H9 (cell line): ENCODE data around the gene CFAP45. TPM values are rescaled to one million over a fixed set of nuclear protein-coding genes. Genes with fewer than 3 reads are reported as not detected.

Experiments
- DNase-seq: peaks from one replicate; pipeline ENCODE4 v3.0.0-alpha.2; 2017
- H2AFZ ChIP-seq: one replicate; pipeline ENCODE4 v1.6.1; 2013; ENCODE audit warnings: mild to moderate bottlenecking, low read length, control low read depth, moderate library complexity
- H2AK5ac ChIP-seq: 2 replicates; pipeline ENCODE4 v1.6.1; 2013; ENCODE audit warnings: low read length, control low read depth, mixed read lengths; ENCODE audit not compliant: insufficient read length
- H2BK120ac ChIP-seq: one replicate; pipeline ENCODE4 v1.6.1; 2013; ENCODE audit warnings: low read depth, mild to moderate bottlenecking, low read length, control low read depth, inconsistent platforms; ENCODE audit not compliant: poor library complexity, severe bottlenecking
- H2BK12ac ChIP-seq: 2 replicates; pipeline ENCODE4 v1.6.1; 2013; ENCODE audit warnings: low read length, control low read depth, mixed read lengths, low read depth; ENCODE audit not compliant: insufficient read length
- H2BK15ac ChIP-seq: 2 replicates; pipeline ENCODE4 v1.6.1; 2013; ENCODE audit warnings: low read depth, low read length, control low read depth
- H2BK20ac ChIP-seq: one replicate; pipeline ENCODE4 v1.6.1; 2013; ENCODE audit warnings: low read depth, mild to moderate bottlenecking, low read length, control low read depth, inconsistent platforms; ENCODE audit not compliant: poor library complexity, severe bottlenecking
- H2BK5ac ChIP-seq: 2 replicates; pipeline ENCODE4 v1.6.1; 2013; ENCODE audit warnings: low read length, control low read depth, mixed read lengths; ENCODE audit not compliant: insufficient read length
- H3K14ac ChIP-seq: 2 replicates; pipeline ENCODE4 v1.6.1; 2013; ENCODE audit warnings: low read length, control low read depth; ENCODE audit not compliant: insufficient read depth
- H3K18ac ChIP-seq: 2 replicates; pipeline ENCODE4 v1.6.1; 2013; ENCODE audit warnings: low read depth, mild to moderate bottlenecking, mixed read lengths, low read length, control low read depth; ENCODE audit not compliant: insufficient read length
- H3K23ac ChIP-seq: 2 replicates; pipeline ENCODE4 v1.6.1; 2013; ENCODE audit warnings: low read length, control low read depth, mixed read lengths, low read depth; ENCODE audit not compliant: insufficient read length
- H3K23me2 ChIP-seq: 2 replicates; pipeline ENCODE4 v1.6.1; 2013; ENCODE audit warnings: low read depth, mild to moderate bottlenecking, mixed read lengths, low read length, control low read depth; ENCODE audit not compliant: insufficient read length, poor library complexity, severe bottlenecking
- H3K27ac ChIP-seq: 2 replicates; pipeline ENCODE4 v1.5.1; 2013; ENCODE audit warnings: low read length, control low read depth, mixed read lengths, low read depth; ENCODE audit not compliant: insufficient read length
- H3K27me3 ChIP-seq: 2 replicates; pipeline ENCODE4 v1.6.1; 2013; ENCODE audit warnings: low read length, control low read depth, inconsistent platforms; ENCODE audit not compliant: insufficient read depth
- H3K4ac ChIP-seq: 2 replicates; pipeline ENCODE4 v1.6.1; 2013; ENCODE audit warnings: low read depth, mild to moderate bottlenecking, control low read depth, inconsistent platforms, low read length, moderate library complexity
- H3K4me1 ChIP-seq: 2 replicates; pipeline ENCODE4 v1.6.1; 2013; ENCODE audit warnings: low read length, control low read depth, inconsistent platforms; ENCODE audit not compliant: insufficient read depth
- H3K4me2 ChIP-seq: 2 replicates; pipeline ENCODE4 v1.6.1; 2013; ENCODE audit warnings: low read length, control low read depth, mixed read lengths; ENCODE audit not compliant: insufficient read length, insufficient read depth
- H3K56ac ChIP-seq: 2 replicates; pipeline ENCODE4 v1.6.1; 2013; ENCODE audit warnings: low read depth, mild to moderate bottlenecking, mixed read lengths, low read length, control low read depth; ENCODE audit not compliant: insufficient read length
- H3K79me1 ChIP-seq: 2 replicates; pipeline ENCODE4 v1.6.1; 2013; ENCODE audit warnings: low read depth, mild to moderate bottlenecking, moderate library complexity, low read length, control low read depth, inconsistent platforms; ENCODE audit not compliant: insufficient read depth, poor library complexity, severe bottlenecking
- H3K79me2 ChIP-seq: 2 replicates; pipeline ENCODE4 v1.6.1; 2013; ENCODE audit warnings: low read length, control low read depth, inconsistent platforms; ENCODE audit not compliant: insufficient read depth
- H3K9ac ChIP-seq: 2 replicates; pipeline ENCODE4 v1.6.1; 2013; ENCODE audit warnings: low read length, control low read depth, mixed read lengths; ENCODE audit not compliant: insufficient read length; ENCODE audit errors: extremely low read depth
- H3K9me3 ChIP-seq: one replicate; pipeline ENCODE4 v1.6.1; 2013; ENCODE audit warnings: low read depth, low read length, inconsistent platforms; ENCODE audit not compliant: control insufficient read depth
- H3T11ph ChIP-seq: one replicate; pipeline ENCODE4 v1.6.1; 2013; ENCODE audit warnings: mild to moderate bottlenecking, low read length, control low read depth, inconsistent platforms
- H4K20me1 ChIP-seq: one replicate; pipeline ENCODE4 v1.6.1; 2013; ENCODE audit not compliant: control insufficient read depth, insufficient read length, insufficient read depth
- H4K5ac ChIP-seq: 2 replicates; pipeline ENCODE4 v1.6.1; 2013; ENCODE audit warnings: low read depth, mild to moderate bottlenecking, mixed read lengths, low read length, control low read depth; ENCODE audit not compliant: insufficient read length
- H4K8ac ChIP-seq: replicated peaks from 2 replicates; pipeline ENCODE4 v1.6.1; 2013; ENCODE audit warnings: low read length, control low read depth, mixed read lengths, low read depth; ENCODE audit not compliant: insufficient read length
- H4K91ac ChIP-seq: 2 replicates; pipeline ENCODE4 v1.6.1; 2013; ENCODE audit warnings: low read depth, mild to moderate bottlenecking, moderate library complexity, mixed read lengths, low read length, control low read depth; ENCODE audit not compliant: insufficient read length
- H3K27ac Mint-ChIP-seq, 3 experiments: 2 replicates in 2 of 3; 3 replicates in 1 of 3; pipeline ENCODE4 v1.8.0; 2020 to 2021; ENCODE audit warnings: mixed read lengths in 3 of 3, mild to moderate bottlenecking in 1 of 3, moderate library complexity in 1 of 3
- H3K27me3 Mint-ChIP-seq: 2 replicates; pipeline ENCODE4 v1.8.0; 2021; ENCODE audit warnings: low read depth, mild to moderate bottlenecking, moderate library complexity, mixed read lengths
- H3K36me3 Mint-ChIP-seq, 3 experiments: 2 replicates in 2 of 3; 3 replicates in 1 of 3; pipeline ENCODE4 v1.8.0; 2020 to 2021; ENCODE audit warnings: low read depth in 3 of 3, mixed read lengths in 3 of 3; ENCODE audit not compliant: insufficient read depth in 1 of 3
- H3K4me1 Mint-ChIP-seq, 2 experiments: 2 replicates each; pipeline ENCODE4 v1.8.0; 2020; ENCODE audit warnings: mixed read lengths in 2 of 2
- H3K4me3 Mint-ChIP-seq, 2 experiments: 2 replicates in 1 of 2; 3 replicates in 1 of 2; pipeline ENCODE4 v1.8.0; 2020 to 2021; ENCODE audit warnings: mild to moderate bottlenecking in 2 of 2, mixed read lengths in 2 of 2, moderate library complexity in 1 of 2
- H3K9me3 Mint-ChIP-seq, 2 experiments: 2 replicates in 1 of 2; 3 replicates in 1 of 2; pipeline ENCODE4 v1.8.0; 2020; ENCODE audit warnings: mild to moderate bottlenecking in 2 of 2, mixed read lengths in 2 of 2, moderate library complexity in 1 of 2
- WGBS: extraction: QIAGEN DNeasy Blood & Tissue Kit; methylation state at CpG from one replicate; pipeline ENCODE4 v1.1.7; 2013; ENCODE audit warnings: missing lambda C conversion rate, low lambda C conversion rate, mixed read lengths; ENCODE audit not compliant: insufficient read length; ENCODE audit errors: extremely low coverage; 5-methylcytosine and 5-hydroxymethylcytosine counted together
- total RNA-seq: library from RNA; stranded (reverse); gene quantifications from 2 replicates; pipeline ENCODE4 v1.2.1, GENCODE V29; 2021
- TF ChIP-seq, protein P1 (sequence below): fragments of 200-600 bp; sonication (generic); conservative IDR thresholded peaks from 3 replicates; pipeline ENCODE4 v1.8.0; 2021; ENCODE audit warnings: antibody characterized with exemption, mild to moderate bottlenecking

CFAP45 gene
- total RNA-seq, 1 experiment from 2014 or later = 0.85 TPM

DNA sequence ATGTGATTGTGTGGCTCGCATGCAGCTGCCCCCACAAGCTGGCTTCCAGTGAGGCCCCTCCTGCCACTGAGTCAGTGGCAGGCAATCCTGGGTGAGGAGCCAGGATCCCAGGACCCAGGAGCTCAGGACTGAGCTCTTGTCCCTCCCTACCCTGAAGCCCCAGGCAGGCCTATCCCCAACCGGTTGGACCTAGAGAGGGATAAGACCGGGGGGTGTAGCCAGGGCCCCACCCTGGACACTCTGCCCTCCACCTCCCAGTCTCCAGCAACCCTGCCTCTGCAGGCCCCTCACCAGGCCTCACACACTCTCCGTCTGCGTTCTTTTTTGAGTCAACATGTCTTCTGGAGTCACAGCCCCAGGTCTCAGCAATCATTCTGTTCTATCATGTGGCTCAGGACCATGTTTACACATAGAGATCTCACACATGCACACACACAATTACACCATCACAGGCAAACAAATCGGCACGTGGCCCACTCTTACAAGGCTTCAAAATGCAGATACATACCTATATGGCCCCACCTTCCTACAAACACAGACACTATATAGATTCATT, 40.1 kb downstream of the CFAP45 start:
- Mint-ChIP-seq H3K36me3 (no peaks in the 10 kb centered on the region), H3K4me3 (no peak overlapping the region), H3K27me3 (peaks cover 47% of the 10 kb centered on the region), H3K9me3 (no peaks in the 10 kb centered on the region), H3K4me1 (peaks cover 8 to 13% of the 10 kb centered on the region in 2 experiments), H3K27ac (no peak overlapping the region)
- H3K79me2 ChIP-seq = no peaks in the 10 kb centered on the region
- peaks cover under 1% of the 10 kb centered on the region for H3K23me2 ChIP-seq
- H2AFZ ChIP-seq = no peak overlapping the region
- H3K9me3 ChIP-seq = no peaks in the 10 kb centered on the region
- H2BK15ac ChIP-seq = no peak overlapping the region
- TF ChIP-seq, protein P1, sequence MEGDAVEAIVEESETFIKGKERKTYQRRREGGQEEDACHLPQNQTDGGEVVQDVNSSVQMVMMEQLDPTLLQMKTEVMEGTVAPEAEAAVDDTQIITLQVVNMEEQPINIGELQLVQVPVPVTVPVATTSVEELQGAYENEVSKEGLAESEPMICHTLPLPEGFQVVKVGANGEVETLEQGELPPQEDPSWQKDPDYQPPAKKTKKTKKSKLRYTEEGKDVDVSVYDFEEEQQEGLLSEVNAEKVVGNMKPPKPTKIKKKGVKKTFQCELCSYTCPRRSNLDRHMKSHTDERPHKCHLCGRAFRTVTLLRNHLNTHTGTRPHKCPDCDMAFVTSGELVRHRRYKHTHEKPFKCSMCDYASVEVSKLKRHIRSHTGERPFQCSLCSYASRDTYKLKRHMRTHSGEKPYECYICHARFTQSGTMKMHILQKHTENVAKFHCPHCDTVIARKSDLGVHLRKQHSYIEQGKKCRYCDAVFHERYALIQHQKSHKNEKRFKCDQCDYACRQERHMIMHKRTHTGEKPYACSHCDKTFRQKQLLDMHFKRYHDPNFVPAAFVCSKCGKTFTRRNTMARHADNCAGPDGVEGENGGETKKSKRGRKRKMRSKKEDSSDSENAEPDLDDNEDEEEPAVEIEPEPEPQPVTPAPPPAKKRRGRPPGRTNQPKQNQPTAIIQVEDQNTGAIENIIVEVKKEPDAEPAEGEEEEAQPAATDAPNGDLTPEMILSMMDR = no peak
- H4K5ac ChIP-seq = no peak overlapping the region
- no peak overlapping the region for H2BK20ac ChIP-seq
- H3K27me3 ChIP-seq = peaks cover 5% of the 10 kb centered on the region; the same call in 1 of the 2 replicates
- H2BK5ac ChIP-seq = no peak overlapping the region
- no peak overlapping the region for H3K4me2 ChIP-seq
- no peak overlapping the region for H3T11ph ChIP-seq
- H2AK5ac ChIP-seq = no peak overlapping the region
- no peaks in the 10 kb centered on the region for H3K79me1 ChIP-seq
- H4K20me1 ChIP-seq = peaks cover 2% of the 10 kb centered on the region
- no peaks in the 10 kb centered on the region for H3K4me1 ChIP-seq
- no peak overlapping the region for H4K91ac ChIP-seq
- no peak overlapping the region for H2BK12ac ChIP-seq
- no peak overlapping the region for H2BK120ac ChIP-seq
- no peak overlapping the region for H3K18ac ChIP-seq
- no peak overlapping the region for H3K56ac ChIP-seq
- no peak overlapping the region for H3K4ac ChIP-seq
- no CpG with 5 or more reads among the region's 7 CpGs for WGBS
- no peak overlapping the region for H3K9ac ChIP-seq
- H4K8ac ChIP-seq = no peak overlapping the region
- no peak overlapping the region for H3K14ac ChIP-seq
- H3K23ac ChIP-seq = no peak overlapping the region
- no peak for DNase-seq
- no peak overlapping the region for H3K27ac ChIP-seq
